GM20000 (cell line): ENCODE measurements around the gene RGS14.

Experiments
- DNase-seq: peaks from one replicate; pipeline ENCODE4 v3.0.0; 2012; ENCODE audit warnings: low spot score
- TF ChIP-seq, protein P1 (sequence below): IDR thresholded peaks from 2 replicates; pipeline ENCODE4 v1.5.1; 2012; ENCODE audit warnings: mild to moderate bottlenecking, control low read depth; ENCODE audit errors: extremely low read depth, missing control alignments

The RGS14 gene

DNA sequence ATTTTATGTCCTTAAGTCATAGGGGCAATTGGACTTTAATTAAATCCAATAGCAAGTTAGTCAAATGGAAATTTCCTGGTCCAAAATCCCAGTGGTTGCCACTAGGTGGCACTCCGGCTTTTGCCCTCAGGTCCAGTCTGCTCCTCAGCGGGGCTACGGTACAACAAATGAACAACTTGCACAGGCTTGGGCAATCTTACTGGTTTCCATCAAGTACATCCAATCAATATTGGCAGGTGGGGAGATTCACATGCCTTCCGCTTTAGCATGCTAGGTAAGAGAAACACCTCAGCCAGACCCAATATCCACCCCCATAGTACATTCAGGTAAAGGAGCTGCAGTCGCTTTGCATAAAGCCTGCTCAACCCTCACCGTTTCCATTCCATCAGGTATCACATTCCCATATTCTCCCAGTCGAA is 39.8 kb upstream of the RGS14 start:
- TF ChIP-seq, protein P1, sequence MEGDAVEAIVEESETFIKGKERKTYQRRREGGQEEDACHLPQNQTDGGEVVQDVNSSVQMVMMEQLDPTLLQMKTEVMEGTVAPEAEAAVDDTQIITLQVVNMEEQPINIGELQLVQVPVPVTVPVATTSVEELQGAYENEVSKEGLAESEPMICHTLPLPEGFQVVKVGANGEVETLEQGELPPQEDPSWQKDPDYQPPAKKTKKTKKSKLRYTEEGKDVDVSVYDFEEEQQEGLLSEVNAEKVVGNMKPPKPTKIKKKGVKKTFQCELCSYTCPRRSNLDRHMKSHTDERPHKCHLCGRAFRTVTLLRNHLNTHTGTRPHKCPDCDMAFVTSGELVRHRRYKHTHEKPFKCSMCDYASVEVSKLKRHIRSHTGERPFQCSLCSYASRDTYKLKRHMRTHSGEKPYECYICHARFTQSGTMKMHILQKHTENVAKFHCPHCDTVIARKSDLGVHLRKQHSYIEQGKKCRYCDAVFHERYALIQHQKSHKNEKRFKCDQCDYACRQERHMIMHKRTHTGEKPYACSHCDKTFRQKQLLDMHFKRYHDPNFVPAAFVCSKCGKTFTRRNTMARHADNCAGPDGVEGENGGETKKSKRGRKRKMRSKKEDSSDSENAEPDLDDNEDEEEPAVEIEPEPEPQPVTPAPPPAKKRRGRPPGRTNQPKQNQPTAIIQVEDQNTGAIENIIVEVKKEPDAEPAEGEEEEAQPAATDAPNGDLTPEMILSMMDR = peak; percentile 87
- DNase-seq = peak; percentile 70

DNA sequence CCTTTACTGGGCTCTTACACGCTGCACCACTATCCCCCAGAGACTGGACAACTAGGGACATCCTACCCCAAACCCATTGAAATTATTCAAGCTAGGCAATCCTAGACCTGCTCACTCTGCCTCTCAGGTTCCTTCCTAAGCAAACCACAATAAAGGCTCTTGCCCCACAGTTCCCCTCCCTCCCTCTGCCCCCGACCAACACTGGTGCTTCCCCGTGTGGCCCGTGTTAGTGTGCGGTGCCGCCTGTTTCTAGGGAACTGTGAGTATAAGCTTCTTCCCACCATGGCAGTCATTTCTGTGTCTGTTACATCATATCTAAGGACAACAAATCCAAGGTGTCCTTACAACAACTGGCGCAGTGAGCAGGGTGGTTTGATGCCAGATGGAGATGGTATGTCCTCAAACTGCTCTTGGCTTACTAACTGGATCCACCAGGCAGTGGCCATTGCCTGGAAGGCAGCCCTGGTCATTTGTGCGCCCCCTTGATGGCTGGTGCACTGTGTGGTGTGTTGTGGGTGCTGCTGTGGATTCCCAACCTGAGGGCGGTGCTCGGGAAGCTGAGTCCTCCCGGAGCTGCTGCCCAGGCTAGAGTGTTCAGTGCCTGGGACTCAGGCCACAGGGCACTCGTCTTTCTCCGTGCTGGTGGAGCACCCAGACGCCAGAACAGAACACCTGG is 37.7 kb upstream of the RGS14 start:
- TF ChIP-seq, protein P1 = no peak
- no peak for DNase-seq

DNA sequence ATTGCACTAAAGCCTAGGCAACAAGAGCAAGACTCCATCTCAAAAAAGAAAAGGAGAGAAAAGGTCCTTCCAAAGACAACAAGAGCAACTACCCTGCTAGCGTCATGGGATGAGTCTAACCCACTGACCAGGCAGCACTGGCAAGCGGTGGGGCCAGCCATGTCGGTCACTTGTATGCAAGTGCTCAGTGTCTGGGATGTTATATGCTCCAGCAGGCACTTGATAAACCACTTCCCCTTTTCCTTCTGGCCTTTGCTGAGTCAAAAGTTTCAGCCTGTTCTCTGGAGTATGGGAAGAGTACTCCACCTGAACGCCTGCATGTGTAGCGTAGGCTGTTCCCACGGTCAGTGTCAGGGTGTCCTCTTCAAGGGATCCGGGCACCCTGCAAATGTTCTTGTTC is 36.8 kb upstream of the RGS14 start:
- no peak for DNase-seq
- TF ChIP-seq, protein P1 = no peak

DNA sequence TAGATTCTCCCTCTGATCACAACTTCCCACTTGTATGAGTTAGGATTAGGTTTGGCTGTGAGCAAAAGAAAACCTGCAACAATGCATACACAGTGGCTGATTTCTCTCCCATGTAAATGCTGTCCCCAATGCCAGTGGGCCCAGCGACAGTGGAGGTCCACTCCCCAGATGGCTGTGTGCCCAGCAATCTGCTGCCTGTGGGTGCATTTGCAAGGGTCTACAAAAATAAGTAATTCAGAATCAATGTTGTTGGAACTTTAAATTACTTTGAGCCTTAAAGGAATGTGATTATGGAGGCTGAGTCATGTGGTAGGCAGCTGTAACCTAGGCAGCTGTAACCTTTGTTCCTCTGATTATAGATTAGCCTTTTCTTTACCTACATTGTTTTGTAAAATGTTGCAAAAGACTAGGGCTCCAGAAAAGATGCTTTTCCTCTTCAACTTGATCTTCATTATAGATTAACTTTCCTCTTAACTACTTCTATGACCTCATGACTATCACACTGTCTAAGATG is 31.8 kb upstream of the RGS14 start:
- TF ChIP-seq, protein P1 = no peak
- DNase-seq = no peak

DNA sequence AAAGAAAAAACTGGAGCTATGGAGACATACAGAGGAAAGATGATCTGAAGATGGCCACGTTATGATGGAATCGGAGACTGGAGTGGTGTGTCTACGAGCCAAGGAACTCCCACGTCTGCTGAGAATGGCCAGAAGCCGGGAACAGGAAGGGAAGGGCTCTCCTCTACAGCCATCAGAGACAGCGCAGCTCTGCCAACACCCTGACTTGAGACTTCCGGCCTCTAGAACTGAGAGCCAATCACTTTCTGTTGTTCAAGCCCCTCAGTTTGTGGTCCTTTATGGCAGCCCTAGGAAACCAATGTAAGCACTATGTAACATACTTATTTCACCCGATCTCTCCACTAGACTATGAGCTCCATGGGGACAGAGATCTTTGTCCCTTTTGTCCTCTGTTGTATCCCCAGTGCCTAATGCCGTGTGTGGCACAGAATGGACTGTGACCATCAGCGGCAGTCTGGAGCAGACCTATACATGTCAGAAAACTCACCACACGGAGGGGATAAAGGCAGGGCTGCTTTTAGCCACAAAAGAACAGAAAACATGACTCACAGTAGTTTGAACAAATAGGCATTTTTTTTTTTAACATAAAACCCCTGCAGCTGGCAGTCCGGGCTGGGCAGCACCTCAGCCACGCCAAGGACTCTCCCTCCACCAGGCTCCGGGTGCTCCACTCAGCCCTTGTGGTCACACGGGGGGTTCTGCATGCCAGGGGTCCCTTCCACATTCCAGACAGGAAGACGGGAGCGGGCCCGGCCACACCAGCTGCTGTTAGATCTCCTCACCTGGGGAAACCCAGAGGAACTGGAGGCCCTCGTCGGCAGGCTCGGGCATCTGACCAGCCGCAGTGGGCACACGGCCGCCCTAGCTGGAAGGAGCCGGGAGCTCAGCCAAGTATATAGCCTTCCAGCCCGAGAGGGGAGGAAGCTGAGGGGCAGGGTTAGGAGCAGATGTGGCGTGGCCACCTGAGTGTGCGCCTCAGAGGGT is 29.9 kb upstream of the RGS14 start:
- TF ChIP-seq, protein P1 = no peak
- DNase-seq = no peak

DNA sequence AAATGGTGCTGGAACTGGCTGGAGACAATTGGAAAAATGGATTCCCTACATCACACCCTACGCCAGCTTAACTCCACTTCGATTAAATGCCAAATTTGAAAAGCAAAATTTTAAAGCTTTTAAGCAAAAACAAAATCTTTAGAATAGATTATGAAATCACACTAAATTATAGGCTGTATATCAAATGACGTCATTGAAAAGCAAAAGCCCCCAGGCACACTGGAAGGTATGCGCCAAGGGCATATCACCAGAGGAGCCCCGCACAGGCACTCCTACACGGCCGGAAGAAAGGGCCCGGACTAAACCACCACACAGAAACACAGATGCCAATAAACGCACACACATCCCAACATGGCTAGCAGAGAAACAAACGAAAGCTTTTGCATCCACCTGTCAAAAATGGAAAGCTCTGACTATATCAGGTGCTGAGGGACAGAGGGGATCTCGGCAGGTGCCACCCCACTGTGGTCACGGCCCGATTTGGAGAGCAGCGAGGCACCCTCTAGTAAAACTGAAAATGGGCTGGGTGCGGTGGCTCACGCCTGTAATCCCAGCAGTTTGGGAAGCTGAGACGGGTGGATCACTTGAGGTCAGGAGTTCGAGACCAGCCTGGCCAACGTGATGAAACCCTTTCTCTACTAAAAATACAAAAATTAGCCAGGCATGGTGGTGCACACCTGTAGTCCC is 29.0 kb upstream of the RGS14 start:
- TF ChIP-seq, protein P1 = no peak
- no peak for DNase-seq
